Endothelial cell of umbilical vein (primary cell): ENCODE data around the gene ESPN. TPM values are rescaled to one million over a fixed set of nuclear protein-coding genes. Genes with fewer than 3 reads are reported as not detected.

Source experiments
- BruUV-seq: library from RNA; stranded (reverse); fragments of 400-500 nt; replicated peaks from 2 replicates; lab custom pipeline; 2021; lab: Mats Ljungman, UMichigan
- CTCF ChIA-PET: fragments of 300-600, 350-600 bp; sonication (Branson Sonifier 250); formaldehyde crosslinking; loops from one replicate; lab custom pipeline; 2021; ENCODE audit warnings: antibody characterized with exemption, inconsistent platforms; lab: Charles Lee
- POLR2A ChIA-PET: fragments of 300-600, 350-600 bp; sonication (Branson Sonifier 250); formaldehyde crosslinking; loops from one replicate; lab custom pipeline; 2021; ENCODE audit warnings: antibody characterized with exemption, inconsistent platforms; lab: Charles Lee
- DNase-seq: peaks from one replicate; pipeline ENCODE4 v3.0.0-alpha.2; 2011; ENCODE audit warnings: low read depth, low spot score
- FAIRE-seq: peaks from 2 replicates; lab custom pipeline; 2011; peaks lifted over from hg19 to GRCh38; lab: Jason Lieb, UNC
- H2AFZ ChIP-seq: 2 replicates; pipeline ENCODE4 v1.6.0; 2012; ENCODE audit warnings: low read depth, low read length, control low read depth, inconsistent platforms
- H3K27ac ChIP-seq: 2 replicates; pipeline ENCODE4 v1.5.1; 2011; ENCODE audit warnings: low read depth, mild to moderate bottlenecking, control low read depth, low read length, moderate library complexity; ENCODE audit not compliant: insufficient read depth
- H3K27me3 ChIP-seq, 2 experiments: 2 replicates each; pipeline versions ENCODE4 v1.6.0 to v1.6.1; 2011; ENCODE audit warnings: low read length in 2 of 2, mixed read lengths in 1 of 2; ENCODE audit not compliant: control insufficient read depth in 2 of 2, insufficient read depth in 2 of 2
- H3K36me3 ChIP-seq, 2 experiments: 2 replicates in 1 of 2; 3 replicates in 1 of 2; pipeline ENCODE4 v1.5.1; 2011; ENCODE audit warnings: low read length in 2 of 2, mild to moderate bottlenecking in 1 of 2, moderate library complexity in 1 of 2; ENCODE audit not compliant: control insufficient read depth in 2 of 2, insufficient read depth in 2 of 2; ENCODE audit errors: extremely low read depth in 1 of 2
- H3K4me1 ChIP-seq: 3 replicates; pipeline ENCODE4 v1.5.1; 2011; ENCODE audit warnings: mild to moderate bottlenecking, low read length; ENCODE audit not compliant: control insufficient read depth, insufficient read depth; ENCODE audit errors: extremely low read depth
- H3K4me2 ChIP-seq: 2 replicates; pipeline ENCODE4 v1.6.1; 2011; ENCODE audit warnings: low read length, control low read depth, mixed read lengths; ENCODE audit not compliant: insufficient read depth
- H3K4me3 ChIP-seq, 3 experiments: fragments of 200-600 bp in 1 of 3; sonication (generic), shearing (Covaris generic) in 1 of 3; replicated peaks in 1 of 3; 2 replicates each; pipeline ENCODE4 v1.5.1; 2011 to 2016; ENCODE audit warnings: control low read depth in 3 of 3, low read length in 3 of 3, mild to moderate bottlenecking in 2 of 3, inconsistent platforms in 1 of 3, low read depth in 1 of 3, moderate library complexity in 1 of 3; ENCODE audit not compliant: insufficient read depth in 1 of 3
- H3K79me2 ChIP-seq: 2 replicates; pipeline ENCODE4 v1.6.0; 2012; ENCODE audit warnings: low read length, inconsistent platforms; ENCODE audit not compliant: control insufficient read depth, insufficient read depth
- H3K9ac ChIP-seq: replicated peaks from 2 replicates; pipeline ENCODE3; 2011; ENCODE audit warnings: low read length, control low read depth; ENCODE audit not compliant: insufficient read depth; ENCODE audit errors: extremely low read depth
- H3K9me1 ChIP-seq: replicated peaks from 3 replicates; pipeline ENCODE4 v1.6.0; 2011; ENCODE audit warnings: mild to moderate bottlenecking, low read length; ENCODE audit not compliant: control insufficient read depth, insufficient read depth; ENCODE audit errors: extremely low read depth
- H3K9me3 ChIP-seq: replicated peaks from 2 replicates; pipeline ENCODE4 v1.5.1; 2012; ENCODE audit warnings: low read length, inconsistent platforms; ENCODE audit not compliant: control insufficient read depth, insufficient read depth
- H4K20me1 ChIP-seq: replicated peaks from 2 replicates; pipeline ENCODE3; 2011; ENCODE audit warnings: mild to moderate bottlenecking, low read length; ENCODE audit not compliant: control insufficient read depth, insufficient read depth; ENCODE audit errors: extremely low read depth
- CTCF ChIP-seq, 2 donors: IDR thresholded peaks; 1 replicate in 1 of 2; 2 replicates in 1 of 2; pipeline ENCODE4 v1.5.1; 2011; ENCODE audit warnings: low read length in 2 of 2, mild to moderate bottlenecking in 2 of 2, moderate library complexity in 2 of 2, control low read depth in 1 of 2, inconsistent platforms in 1 of 2, low read depth in 1 of 2; ENCODE audit not compliant: insufficient read depth in 1 of 2; ENCODE audit errors: extremely low read depth in 1 of 2
- FOS ChIP-seq: IDR thresholded peaks from 2 replicates; pipeline ENCODE4 v1.6.1; 2011; ENCODE audit warnings: mild to moderate bottlenecking, low read length, moderate library complexity, borderline replicate concordance; ENCODE audit not compliant: insufficient read depth
- JUN ChIP-seq: IDR thresholded peaks from 2 replicates; pipeline ENCODE4 v1.6.1; 2011; ENCODE audit warnings: borderline replicate concordance, low read depth; ENCODE audit not compliant: insufficient read length, insufficient read depth
- MYC ChIP-seq: IDR thresholded peaks from one replicate; pipeline ENCODE4 v1.6.1; 2011; ENCODE audit warnings: mild to moderate bottlenecking, low read depth, low read length
- POLR2A ChIP-seq: IDR thresholded peaks from 2 replicates; pipeline ENCODE4 v1.6.1; 2012; ENCODE audit warnings: low read depth, mild to moderate bottlenecking, control low read depth, low read length
- POLR2AphosphoS5 ChIP-seq: IDR thresholded peaks from 2 replicates; pipeline ENCODE4 v1.6.1; 2012; ENCODE audit warnings: low read depth, mild to moderate bottlenecking, control low read depth, low read length, moderate library complexity; ENCODE audit not compliant: insufficient read depth
- dilution Hi-C: fragments of 300-500 bp; cut with MboI; formaldehyde crosslinking; loops from one replicate; pipeline ENCODE4 v1.15.0; 2019; ENCODE audit warnings: low sequenced_read_pairs; ENCODE audit not compliant: extremely low pct_ligation_motif_present
- intact Hi-C: fragments of 100-400 bp; cut with micrococcal nuclease; formaldehyde crosslinking; loops from one replicate; pipeline ENCODE4 v1.10.0; 2022
- polyA plus RNA-seq, 4 experiments: library from polyadenylated mRNA; depleted of rRNA in 3 of 4; stranded (reverse) in 3 of 4; unstranded in 1 of 4; fragments of >200 nt; gene quantifications; 2 replicates each; pipeline versions ENCODE4 v1.2.1 to v1.2.3, GENCODE V29; 2011 to 2012; ENCODE audit warnings: missing spikeins in 1 of 4
- total RNA-seq: library from RNA; stranded (reverse); gene quantifications from 2 replicates; pipeline ENCODE4 v1.2.3, GENCODE V29; 2021

Gene ESPN
- total and polyA plus RNA-seq, 2 donors (not counting 3 experiments of a cell fraction or from before 2014, with no cell fraction given): 0.54 to 0.71 TPM

GRCh38 chr1:6424000-6424565 is 493 bp upstream of the ESPN start:
- peak overlapping the region; percentile 46 for H2AFZ ChIP-seq
- peak; percentile 40 for FAIRE-seq
- dilution Hi-C loops: no loop called here
- intact Hi-C loops: loop anchor here (1.0 to 5.0 kb wide), 6 partner anchors 14 to 372 kb away; partner anchors contain the start of genes GPR153 and ICMT
- POLR2A ChIA-PET: interaction anchor here (0.6 kb wide), 1 partner anchor 28 kb away, joined by 3 read pairs; no protein-coding TSS in a partner anchor
- TF ChIP-seq CTCF (IDR thresholded peaks at IDR 0.05; ENCODE audit: extremely low read depth in 1 of 2, insufficient read depth in 1 of 2, low read depth in 1 of 2, low read length in 2 of 2) (peak in 1 of 2 donors; percentile 8), FOS (no peak)
- H3K9me3 ChIP-seq: no peaks in the 10 kb centered on the region
- no peaks in the 10 kb centered on the region for H4K20me1 ChIP-seq
- peak overlapping the region; percentile 75 for H3K4me2 ChIP-seq
- DNase-seq: no peak
- CTCF ChIA-PET: interaction anchor here (0.7 to 11.1 kb wide), 17 partner anchors 11 to 219 kb away, joined by 3 to 202 read pairs (median 4); partner anchors contain the start of genes ACOT7 and NOL9
- peak overlapping the region; percentile 21 for H3K9ac ChIP-seq
- H3K79me2 ChIP-seq: no peaks in the 10 kb centered on the region
- no peaks in the 10 kb centered on the region for H3K9me1 ChIP-seq
- no TSS peak for BruUV-seq
- H3K27ac ChIP-seq: peak overlapping the region; percentile 83
- peak overlapping the region in 1 of 3 experiments; percentile 9 for H3K4me3 ChIP-seq
- no peaks in the 10 kb centered on the region for H3K36me3 ChIP-seq
- peaks cover 35% of the 10 kb centered on the region for H3K4me1 ChIP-seq
- H3K27me3 ChIP-seq: peaks cover 0 to 3% of the 10 kb centered on the region in 2 experiments

GRCh38 chr1:6425658-6426057 is 1.1 kb downstream of the ESPN start:
- Histone ChIP-seq H3K27me3 (peaks cover 0 to 3% of the 10 kb centered on the region in 2 experiments), H3K9me1 (no peaks in the 10 kb centered on the region), H3K79me2 (no peaks in the 10 kb centered on the region), H3K27ac (no peak overlapping the region), H4K20me1 (no peaks in the 10 kb centered on the region), H3K9me3 (no peaks in the 10 kb centered on the region), H3K36me3 (no peaks in the 10 kb centered on the region), H3K9ac (no peak overlapping the region), H3K4me3 (no peak overlapping the region), H3K4me1 (peaks cover 27% of the 10 kb centered on the region), H2AFZ (no peak overlapping the region), H3K4me2 (no peak overlapping the region)
- CTCF ChIA-PET: interaction anchor here (1.4 to 11.1 kb wide), 2 partner anchors 11 kb away, joined by 10 to 202 read pairs; no protein-coding TSS in a partner anchor
- no peak for TF ChIP-seq MYC
- no peak for TF ChIP-seq FOS
- no peak for TF ChIP-seq POLR2A
- no peak for TF ChIP-seq POLR2AphosphoS5
- TF ChIP-seq JUN: no peak
- no peak for FAIRE-seq
- POLR2A ChIA-PET: no interaction called here
- intact Hi-C loops: no loop called here
- no TSS peak for BruUV-seq
- DNase-seq: no peak
- dilution Hi-C loops: no loop called here
